ENCODE data around the gene CTNNA2.

DNA sequence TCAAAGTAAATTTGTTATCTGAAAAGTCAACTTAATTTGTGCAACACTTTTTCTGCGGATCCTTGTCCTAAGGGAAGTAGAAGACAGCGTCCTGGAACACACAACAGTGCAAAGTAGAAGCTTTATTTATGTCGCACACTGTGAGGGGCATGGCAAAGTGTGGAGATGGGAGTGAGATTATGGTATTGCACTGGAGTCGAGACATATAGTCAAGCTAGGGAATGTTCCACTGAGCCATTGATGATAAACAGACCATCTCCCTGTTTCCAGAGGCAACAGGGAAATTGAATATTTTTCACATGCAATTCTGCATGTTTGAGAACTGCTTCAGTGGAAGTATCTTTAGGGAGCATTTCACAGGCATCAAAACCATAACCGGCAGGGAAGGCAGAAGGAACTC, 745.5 kb downstream of the CTNNA2 start:
- TF ChIP-seq POLR2AphosphoS5 (IDR thresholded peaks at IDR 0.05) (no peak), CTCF (IDR thresholded peaks at IDR 0.05) (no peak), POLR2A (IDR thresholded peaks at IDR 0.05) (no peak)
